Measurements from ENCODE around the gene CD52. TPM values are rescaled to one million over a fixed set of nuclear protein-coding genes. Genes with fewer than 3 reads are reported as not detected.

CD52 gene
- total RNA-seq, 1 experiment from 2014 or later = 1.6 TPM

- Histone ChIP-seq H3K4me1 (ENCODE audit: control insufficient read depth, insufficient read depth, low read length) (peaks cover 3% of the 10 kb centered on the region; the same call in 1 of the 2 replicates), H3K4me3 (ENCODE audit: low read depth in 2 of 2, low read length in 2 of 2) (no peak overlapping the region), H3K27me3 (ENCODE audit: control insufficient read depth, insufficient read depth, low read length) (no peaks in the 10 kb centered on the region), H3K36me3 (ENCODE audit: control insufficient read depth, insufficient read depth, low read length) (no peaks in the 10 kb centered on the region), H3K9me3 (ENCODE audit: control insufficient read depth, insufficient read depth, low read depth, low read length) (no peaks in the 10 kb centered on the region), H3K27ac (ENCODE audit: low read length) (no peak overlapping the region)
- BruUV-seq (replicated peaks) = no TSS peak
- intact Hi-C loops (cut with micrococcal nuclease; ENCODE audit: unreplicated experiment) (no loop called here), in situ Hi-C loops (cut with HindIII; ENCODE audit: low pct_unique_long_range_greater_than_20kb, low sequenced_read_pairs) (no loop called here)
- ChIA-PET CTCF (no interaction called here), POLR2A (no interaction called here)
- ATAC-seq (no peak), DNase-seq (ENCODE audit: low read depth, low spot score) (no peak)
- TF ChIP-seq REST (IDR thresholded peaks at IDR 0.05; ENCODE audit: insufficient read depth in 1 of 2, low read depth in 2 of 2, low read length in 1 of 2) (no peak), POLR2AphosphoS5 (IDR thresholded peaks at IDR 0.05; ENCODE audit: low read depth, low read length) (no peak), SIN3A (IDR thresholded peaks at IDR 0.05; ENCODE audit: borderline replicate concordance, insufficient read depth, low read depth, low read length) (no peak), CTCF (IDR thresholded peaks at IDR 0.05) (no peak), TCF7L2 (IDR thresholded peaks at IDR 0.05; ENCODE audit: low read depth, low read length) (no peak)
Measured at GRCh38 chr1:26368486-26368885, 50.7 kb downstream of the CD52 start.

Other genes with a start within 250 kb of the CD52 start
- gene PDIK1L, start 206.1 kb upstream of the CD52 start, total RNA-seq (2021; ENCODE audit: unreplicated experiment) = 8.0 TPM
- gene FAM110D, start 158.9 kb upstream of the CD52 start, total RNA-seq (2021; ENCODE audit: unreplicated experiment) = 0.05 TPM
- gene C1orf232, start 149.0 kb upstream of the CD52 start, total RNA-seq (2021; ENCODE audit: unreplicated experiment) = not detected
- gene ZNF593, start 148.1 kb upstream of the CD52 start, total RNA-seq (2021; ENCODE audit: unreplicated experiment) = 108 TPM
- gene ZNF593OS, start 146.1 kb upstream of the CD52 start, total RNA-seq (2021; ENCODE audit: unreplicated experiment) = not detected
- 13.7 TPM for gene CNKSR1, start 140.5 kb upstream of the CD52 start, total RNA-seq (2021; ENCODE audit: unreplicated experiment)
- gene CATSPER4, start 127.4 kb upstream of the CD52 start, total RNA-seq (2021; ENCODE audit: unreplicated experiment) = not detected
- gene CEP85, start 83.8 kb upstream of the CD52 start, total RNA-seq (2021; ENCODE audit: unreplicated experiment) = 51.8 TPM
- gene SH3BGRL3, start 37.9 kb upstream of the CD52 start, total RNA-seq (2021; ENCODE audit: unreplicated experiment) = 193 TPM
- 23.7 TPM for gene UBXN11, start 11.3 kb upstream of the CD52 start, total RNA-seq (2021; ENCODE audit: unreplicated experiment)
- gene CRYBG2, start 36.2 kb downstream of the CD52 start, total RNA-seq (2021; ENCODE audit: unreplicated experiment) = 0.64 TPM
- not detected for gene ZNF683, start 54.8 kb downstream of the CD52 start, total RNA-seq (2021; ENCODE audit: unreplicated experiment)
- gene LIN28A, start 92.9 kb downstream of the CD52 start, total RNA-seq (2021; ENCODE audit: unreplicated experiment) = 0.64 TPM
- gene DHDDS, start 114.4 kb downstream of the CD52 start, total RNA-seq (2021; ENCODE audit: unreplicated experiment) = 56.7 TPM
- gene HMGN2, start 154.5 kb downstream of the CD52 start, total RNA-seq (2021; ENCODE audit: unreplicated experiment) = 496 TPM
- gene RPS6KA1, start 211.8 kb downstream of the CD52 start, total RNA-seq (2021; ENCODE audit: unreplicated experiment) = 44.0 TPM

Measured in Panc1 (cell line).